H1 (cell line): ENCODE data around the gene NLRC5. TPM values are rescaled to one million over a fixed set of nuclear protein-coding genes. Genes with fewer than 3 reads are reported as not detected.

Source experiments
- BCL11A ChIP-seq, 2 experiments: IDR thresholded peaks; one replicate each; pipeline ENCODE4 v1.6.1; 2011; ENCODE audit warnings: low read depth in 2 of 2, low read length in 2 of 2, mild to moderate bottlenecking in 2 of 2
- BRCA1 ChIP-seq: IDR thresholded peaks from 2 replicates; pipeline ENCODE4 v1.6.1; 2012; ENCODE audit warnings: low read depth, low read length, improper control_type of control experiment
- CEBPB ChIP-seq: IDR thresholded peaks from 2 replicates; pipeline ENCODE4 v1.6.1; 2012; ENCODE audit warnings: low read depth, low read length
- CHD1 ChIP-seq: IDR thresholded peaks from 2 replicates; pipeline ENCODE4 v1.6.1; 2012; ENCODE audit warnings: low read depth, low read length, improper control_type of control experiment
- CREB1 ChIP-seq: IDR thresholded peaks from 2 replicates; pipeline ENCODE4 v1.6.1; 2012; ENCODE audit warnings: inconsistent platforms
- JUN ChIP-seq: IDR thresholded peaks from 2 replicates; pipeline ENCODE4 v1.6.1; 2011; ENCODE audit warnings: low read depth, mild to moderate bottlenecking, improper control_type of control experiment, low read length
- JUND ChIP-seq: IDR thresholded peaks from 2 replicates; pipeline ENCODE4 v1.6.1; 2011; ENCODE audit warnings: mild to moderate bottlenecking, improper control_type of control experiment, low read length
- NRF1 ChIP-seq: IDR thresholded peaks from 2 replicates; pipeline ENCODE4 v1.6.1; 2011; ENCODE audit warnings: mild to moderate bottlenecking, low read depth, low read length, improper control_type of control experiment
- PHF8 ChIP-seq: fragments of 200-600 bp; sonication (generic); conservative IDR thresholded peaks from 2 replicates; pipeline ENCODE4 v1.7.1; 2012; ENCODE audit warnings: low read depth, mild to moderate bottlenecking, inconsistent platforms, low read length, moderate library complexity
- POLR2AphosphoS5 ChIP-seq: IDR thresholded peaks from 2 replicates; pipeline ENCODE4 v1.6.1; 2011; ENCODE audit warnings: low read depth, low read length
- RAD21 ChIP-seq, 2 experiments: IDR thresholded peaks in 1 of 2; conservative IDR thresholded peaks in 1 of 2; 2 replicates each; pipeline ENCODE4 v1.6.1; 2011; ENCODE audit warnings: low read depth in 2 of 2, low read length in 2 of 2, improper control_type of control experiment in 1 of 2, inconsistent platforms in 1 of 2, mild to moderate bottlenecking in 1 of 2, moderate library complexity in 1 of 2
- RNF2 ChIP-seq: fragments of 200-900, 300-1000 bp; sonication (generic); IDR thresholded peaks from 2 replicates; pipeline ENCODE4 v1.7.1; 2016; ENCODE audit warnings: borderline replicate concordance, low read depth, mild to moderate bottlenecking, antibody characterized with exemption, low read length; ENCODE audit not compliant: poor library complexity, severe bottlenecking; ENCODE audit errors: missing control alignments
- RXRA ChIP-seq: IDR thresholded peaks from 2 replicates; pipeline ENCODE4 v1.6.1; 2011; ENCODE audit warnings: low read depth, mild to moderate bottlenecking, low read length, moderate library complexity; ENCODE audit not compliant: insufficient read depth
- SIRT6 ChIP-seq: IDR thresholded peaks from one replicate; pipeline ENCODE4 v1.7.1; 2012; ENCODE audit warnings: low read length, inconsistent platforms
- SIX5 ChIP-seq: IDR thresholded peaks from 2 replicates; pipeline ENCODE4 v1.6.1; 2011; ENCODE audit warnings: mild to moderate bottlenecking, low read depth, low read length
- SP1 ChIP-seq: IDR thresholded peaks from 2 replicates; pipeline ENCODE4 v1.6.1; 2011; ENCODE audit warnings: low read depth, low read length
- SP2 ChIP-seq: IDR thresholded peaks from 2 replicates; pipeline ENCODE4 v1.6.1; 2012; ENCODE audit warnings: mild to moderate bottlenecking, low read length, inconsistent platforms
- SP4 ChIP-seq: IDR thresholded peaks from 2 replicates; pipeline ENCODE4 v1.6.1; 2012; ENCODE audit warnings: low read length, inconsistent platforms
- SRF ChIP-seq: IDR thresholded peaks from 2 replicates; pipeline ENCODE4 v1.6.1; 2011; ENCODE audit warnings: mild to moderate bottlenecking, low read depth, low read length, moderate library complexity
- SUZ12 ChIP-seq: fragments of 200-600 bp; sonication (generic); IDR thresholded peaks from 2 replicates; pipeline ENCODE4 v1.6.1; 2012; ENCODE audit warnings: mild to moderate bottlenecking, inconsistent platforms, low read length, moderate library complexity, mixed read lengths
- TBP ChIP-seq: IDR thresholded peaks from 2 replicates; pipeline ENCODE4 v1.6.1; 2011; ENCODE audit warnings: low read depth, low read length, improper control_type of control experiment
- TCF12 ChIP-seq: IDR thresholded peaks from 2 replicates; pipeline ENCODE4 v1.6.1; 2011; ENCODE audit warnings: low read depth, mild to moderate bottlenecking, low read length
- TEAD4 ChIP-seq: IDR thresholded peaks from 2 replicates; pipeline ENCODE4 v1.6.1; 2012; ENCODE audit warnings: low read depth, low read length, inconsistent platforms, mixed read lengths
- ZNF274 ChIP-seq: IDR thresholded peaks from 2 replicates; pipeline ENCODE4 v1.7.0; 2012; ENCODE audit warnings: low read length, borderline replicate concordance; ENCODE audit errors: extremely low read depth
- polyA plus RNA-seq, 7 experiments: library from polyadenylated mRNA; depleted of rRNA in 3 of 7; stranded (reverse) in 5 of 7; unstranded in 2 of 7; fragments of >200 nt in 5 of 7; fragments of 200-250 nt in 2 of 7; gene quantifications; 1 replicate in 5 of 7; 2 replicates in 1 of 7; 4 replicates in 1 of 7; pipeline versions ENCODE4 v1.2.1 to v1.2.3, GENCODE V29; 2011 to 2013; ENCODE audit warnings: missing spikeins in 2 of 7, mixed read lengths in 2 of 7
- total RNA-seq: library from RNA; stranded (reverse); fragmentation: NEBNext Ultra II Directional; extraction: Animal tissue kit (Norgen Biotek cat#: 25700); gene quantifications from 2 replicates; pipeline ENCODE4 v1.2.1, GENCODE V29; 2021
- TF ChIP-seq, protein P1 (sequence below): IDR thresholded peaks from 2 replicates; pipeline ENCODE4 v1.6.1; 2012; ENCODE audit warnings: inconsistent platforms

The NLRC5 gene
- total and polyA plus RNA-seq, 2 of the 8 experiments (the other 6 are each of a cell fraction or from before 2014, with no cell fraction given), result 2.2 to 3.2 TPM

DNA sequence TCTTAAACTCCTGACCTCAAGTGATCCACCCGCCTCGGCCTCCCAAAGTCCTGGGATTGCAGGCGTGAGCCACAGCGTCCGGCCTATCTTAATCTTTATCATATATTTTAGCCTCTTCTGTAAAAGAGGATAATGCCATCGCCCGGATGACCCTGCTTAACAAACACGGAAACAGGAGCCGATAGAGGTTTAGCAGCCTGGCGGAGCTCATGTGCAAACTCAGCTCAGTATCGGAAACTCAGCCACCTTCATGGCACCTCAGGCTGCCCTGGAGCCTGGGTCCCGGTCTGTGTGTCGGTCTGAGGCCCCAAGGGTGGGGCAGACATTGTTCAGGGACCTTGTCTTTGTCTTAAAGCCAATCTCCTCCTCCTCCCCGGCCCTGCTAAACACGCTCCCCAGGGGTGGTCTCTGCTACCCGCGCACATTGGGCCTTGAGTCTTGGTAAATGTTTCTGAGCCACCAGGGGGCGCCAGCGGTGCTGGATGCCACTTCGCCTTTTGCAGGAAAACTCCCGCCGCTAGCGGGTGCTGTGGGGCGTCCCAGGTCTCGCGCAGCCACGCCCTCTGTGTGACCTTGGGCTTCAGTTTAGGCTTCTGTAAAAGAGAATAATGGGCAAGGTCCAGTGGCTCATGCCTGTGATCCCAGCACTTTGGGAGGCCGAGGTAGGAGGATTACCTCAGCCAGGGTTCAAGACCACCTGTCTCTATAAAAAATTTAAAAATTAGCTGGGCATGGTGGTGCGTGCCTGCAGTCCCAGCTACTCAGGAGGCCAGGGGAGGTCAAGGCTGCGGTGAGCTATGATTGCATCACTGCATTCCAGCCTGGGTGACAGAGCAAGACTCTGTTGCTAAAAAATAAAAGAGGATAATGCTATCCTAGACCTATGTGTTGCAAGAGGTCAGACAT is 24.9 kb upstream of the NLRC5 start (continued):
- peak; percentile 46; the same call in 1 of the 2 replicates for TF ChIP-seq CREB1
- peak; percentile 30; the same call in 1 of the 2 replicates for TF ChIP-seq SRF
- no peak for TF ChIP-seq PHF8
- no peak for TF ChIP-seq SIRT6
- peak; percentile 79 to 86 for TF ChIP-seq RAD21 (IDR thresholded peaks at IDR 0.05 in 1 of 2, conservative IDR thresholded peaks at IDR 0.05 in 1 of 2; ENCODE audit: low read depth in 2 of 2, low read length in 2 of 2)
- TF ChIP-seq BCL11A (IDR thresholded peaks at IDR 0.05; ENCODE audit: low read depth in 2 of 2, low read length in 2 of 2), result no peak
- no peak; the same call in 1 of the 2 replicates for TF ChIP-seq SP4
- TF ChIP-seq RNF2, result no peak
- peak; percentile 61 for TF ChIP-seq BRCA1
- TF ChIP-seq RXRA, result peak; percentile 76; the same call in 1 of the 2 replicates
- peak; percentile 58; the same call in 1 of the 2 replicates for TF ChIP-seq JUND
- TF ChIP-seq CEBPB, result peak; percentile 29; the same call in 1 of the 2 replicates
- peak; percentile 57; the same call in 1 of the 2 replicates for TF ChIP-seq TEAD4
- TF ChIP-seq SP1, result peak; percentile 39; the same call in 1 of the 2 replicates
- no peak for TF ChIP-seq POLR2AphosphoS5
- no peak for TF ChIP-seq SIX5
- TF ChIP-seq, protein P1, sequence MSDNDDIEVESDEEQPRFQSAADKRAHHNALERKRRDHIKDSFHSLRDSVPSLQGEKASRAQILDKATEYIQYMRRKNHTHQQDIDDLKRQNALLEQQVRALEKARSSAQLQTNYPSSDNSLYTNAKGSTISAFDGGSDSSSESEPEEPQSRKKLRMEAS, result peak; percentile 57
- TF ChIP-seq CHD1, result no peak
- no peak for TF ChIP-seq SP2
- peak; percentile 27; the same call in 1 of the 2 replicates for TF ChIP-seq TBP
- TF ChIP-seq JUN, result no peak
- TF ChIP-seq NRF1, result no peak
- 0 out of 2 replicates have a peak, but pooled peaks have one; percentile 23 for TF ChIP-seq TCF12
- no peak for TF ChIP-seq ZNF274
- no peak for TF ChIP-seq SUZ12
